Measurements from ENCODE around the gene DPP7.
A peak's percentile ranks its signal among the peaks of the same experiment; 100 is the strongest.

DPP7 gene

DNA sequence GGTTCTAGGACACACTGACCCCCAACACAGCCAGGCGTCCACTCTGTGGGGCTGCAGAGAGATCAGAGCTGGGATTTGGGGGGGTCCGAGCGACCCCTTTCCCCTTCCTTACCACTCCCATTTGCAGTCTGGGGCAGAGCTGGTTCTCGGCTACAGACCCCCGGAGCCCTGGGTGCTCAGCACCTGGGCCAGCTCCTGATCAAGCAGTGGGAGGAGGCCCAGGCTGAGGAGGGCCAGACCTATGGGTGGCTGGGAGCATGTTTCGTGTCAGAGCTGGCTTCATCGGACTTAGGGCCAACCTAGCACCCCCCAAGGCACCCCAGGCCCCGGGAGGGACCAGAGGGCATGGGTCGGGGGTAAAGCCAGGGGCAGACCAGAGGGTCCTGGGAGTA, 32.0 kb upstream of the DPP7 start:
- DNase-seq (ENCODE audit: insufficient read length) (no peak), FAIRE-seq (no peak)
- TF ChIP-seq POLR2AphosphoS5 (IDR thresholded peaks at IDR 0.05; ENCODE audit: low read depth, low read length), result no peak
- no peak for TF ChIP-seq TAF1 (IDR thresholded peaks at IDR 0.05; ENCODE audit: borderline replicate concordance, low read depth, low read length)
- TF ChIP-seq POLR2A (IDR thresholded peaks at IDR 0.05; ENCODE audit: low read depth, low read length), result no peak

DNA sequence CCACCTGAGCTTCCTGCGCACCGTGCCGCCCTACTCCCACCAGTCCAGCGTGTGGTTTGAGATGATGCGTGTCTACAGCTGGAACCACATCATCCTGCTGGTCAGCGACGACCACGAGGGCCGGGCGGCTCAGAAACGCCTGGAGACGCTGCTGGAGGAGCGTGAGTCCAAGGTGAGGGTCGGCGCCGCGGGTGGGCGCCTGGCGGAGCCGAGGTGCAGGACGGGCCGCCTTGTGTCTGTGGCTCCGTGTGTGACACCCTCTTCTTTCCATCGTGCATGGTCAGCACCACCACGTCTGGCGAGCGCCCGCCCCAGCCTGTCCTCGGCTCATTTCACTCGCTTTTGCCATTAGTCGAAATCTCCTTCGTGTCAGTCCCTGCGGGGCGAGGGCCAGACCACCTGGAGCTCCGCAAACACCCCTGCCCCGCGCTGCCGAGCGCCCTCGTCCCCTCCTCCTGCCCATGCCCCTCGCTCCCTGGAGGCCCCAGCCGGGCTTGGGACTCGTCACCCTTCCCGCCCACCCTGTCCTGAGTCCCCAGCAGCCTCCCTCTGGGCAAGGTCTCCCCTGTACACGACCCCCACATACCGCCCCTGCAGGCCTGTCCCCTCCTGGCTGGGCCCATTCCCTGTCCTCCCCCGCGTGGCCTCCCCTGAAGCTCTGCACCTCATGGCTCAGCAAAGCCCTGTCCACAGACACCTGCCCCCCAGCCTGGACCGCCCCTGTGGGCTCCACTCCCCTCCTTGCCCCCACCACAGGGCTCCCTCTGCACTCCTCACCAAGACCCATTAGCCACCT, 31.4 kb upstream of the DPP7 start:
- TF ChIP-seq POLR2A (IDR thresholded peaks at IDR 0.05; ENCODE audit: low read depth, low read length), result no peak
- no peak for DNase-seq (ENCODE audit: insufficient read length)
- no peak for FAIRE-seq

DNA sequence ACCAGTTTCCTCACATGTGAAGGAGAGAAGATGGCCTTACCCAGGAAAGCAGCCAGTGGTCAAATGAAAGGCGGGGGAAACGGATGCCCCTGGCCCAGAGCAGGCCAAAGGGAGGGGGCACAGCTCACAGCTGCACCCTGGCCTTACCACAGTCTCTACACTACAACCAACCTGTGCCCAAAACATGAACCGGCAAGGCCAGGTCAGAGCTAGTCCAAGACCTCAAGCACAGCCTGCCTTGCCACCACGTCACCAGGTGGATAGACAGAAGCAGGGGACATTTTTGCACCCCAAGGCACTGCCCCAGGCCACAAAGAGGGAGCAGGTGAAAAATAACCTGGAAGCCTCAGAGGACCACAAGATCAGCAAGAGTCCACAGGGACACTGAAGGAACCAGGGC, 28.9 kb upstream of the DPP7 start:
- no peak for FAIRE-seq
- no peak for TF ChIP-seq TAF1 (IDR thresholded peaks at IDR 0.05; ENCODE audit: borderline replicate concordance, low read depth, low read length)
- TF ChIP-seq POLR2A (IDR thresholded peaks at IDR 0.05; ENCODE audit: low read depth, low read length), result no peak
- no peak for DNase-seq (ENCODE audit: insufficient read length)

DNA sequence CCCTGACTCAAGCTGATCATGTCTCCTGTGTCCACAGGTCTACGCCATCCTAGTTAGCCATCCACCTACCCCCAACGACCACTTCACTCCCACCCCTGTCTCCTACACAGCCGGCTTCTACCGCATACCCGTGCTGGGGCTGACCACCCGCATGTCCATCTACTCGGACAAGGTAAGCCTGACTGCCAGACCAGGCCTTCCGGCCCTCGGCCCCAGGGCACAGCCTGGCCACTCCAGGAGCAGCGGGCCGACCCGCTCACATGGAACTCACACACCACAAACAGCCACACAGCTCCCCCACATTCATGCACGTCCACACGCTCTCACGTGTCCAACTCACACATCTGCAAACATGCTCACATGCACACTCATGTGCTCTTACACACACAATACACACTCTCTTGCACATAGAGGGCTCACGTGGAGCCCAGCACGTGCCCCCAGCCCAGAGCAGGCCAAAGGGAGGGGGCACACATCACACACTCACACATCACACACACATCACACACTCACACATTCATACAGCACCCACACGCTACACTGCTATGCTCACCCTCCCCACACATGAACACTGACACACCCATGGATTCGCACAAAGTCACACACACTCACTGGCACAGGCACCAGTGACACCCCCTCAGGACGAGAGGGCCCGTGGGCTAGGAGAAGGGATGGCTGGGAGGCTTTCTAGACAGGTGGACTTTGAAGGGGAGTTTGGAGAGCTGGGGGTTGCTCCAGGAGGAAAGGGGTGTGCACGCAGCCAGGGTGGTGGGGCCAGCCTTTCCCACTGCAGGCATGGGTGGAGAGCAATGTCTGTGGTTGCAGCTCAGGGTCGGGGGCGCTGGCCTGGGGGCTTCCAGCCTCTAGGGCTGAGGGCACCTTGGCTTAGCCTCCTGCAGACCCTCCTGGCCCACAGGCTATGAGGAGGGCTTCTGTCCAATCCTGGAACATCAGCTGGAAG, 27.7 kb upstream of the DPP7 start:
- no peak for TF ChIP-seq POLR2A (IDR thresholded peaks at IDR 0.05; ENCODE audit: low read depth, low read length)
- TF ChIP-seq POLR2AphosphoS5 (IDR thresholded peaks at IDR 0.05; ENCODE audit: low read depth, low read length), result no peak
- TF ChIP-seq TAF1 (IDR thresholded peaks at IDR 0.05; ENCODE audit: borderline replicate concordance, low read depth, low read length), result no peak
- DNase-seq (ENCODE audit: insufficient read length) (no peak), FAIRE-seq (no peak)

DNA sequence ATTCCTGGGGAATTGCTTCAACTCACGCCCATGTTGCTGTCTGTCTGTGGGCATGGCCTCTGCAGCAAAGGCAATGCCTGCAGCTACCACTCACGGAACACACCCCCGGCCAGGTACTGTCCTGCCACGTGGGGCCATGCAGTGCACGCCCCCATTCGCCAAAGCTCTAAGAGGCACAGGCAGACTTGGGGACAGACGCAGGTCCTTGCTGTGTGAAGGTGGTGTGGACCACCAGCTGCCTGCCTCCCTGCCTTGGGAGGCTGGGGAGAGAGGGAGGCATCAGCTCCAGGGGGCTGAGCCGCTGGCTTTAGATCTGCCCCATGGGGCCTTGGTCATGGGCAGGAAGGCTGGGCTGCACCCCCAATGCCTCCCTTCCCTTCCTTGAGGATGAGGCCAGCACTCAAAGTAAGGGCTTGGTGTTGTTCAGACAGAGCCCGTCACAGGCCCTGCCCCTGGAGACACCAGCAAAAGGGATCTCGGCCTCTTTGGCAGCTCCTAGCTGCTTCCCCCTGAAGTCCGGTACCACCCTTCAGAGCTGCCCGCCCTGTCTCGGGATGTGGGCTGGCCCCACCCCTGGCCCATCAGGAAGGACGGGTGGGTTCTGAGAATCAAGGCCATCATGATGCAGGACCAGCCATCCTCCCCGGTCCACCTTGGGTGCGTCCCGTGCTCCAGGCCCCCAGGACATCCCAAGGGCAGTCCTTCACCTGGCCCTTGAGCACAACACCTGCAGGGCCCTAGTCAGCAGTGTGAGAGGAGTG, 26.7 kb upstream of the DPP7 start:
- FAIRE-seq (no peak), DNase-seq (ENCODE audit: insufficient read length) (no peak)
- TF ChIP-seq POLR2AphosphoS5 (IDR thresholded peaks at IDR 0.05; ENCODE audit: low read depth, low read length) (no peak), TAF1 (IDR thresholded peaks at IDR 0.05; ENCODE audit: borderline replicate concordance, low read depth, low read length) (no peak), POLR2A (IDR thresholded peaks at IDR 0.05; ENCODE audit: low read depth, low read length) (no peak)

DNA sequence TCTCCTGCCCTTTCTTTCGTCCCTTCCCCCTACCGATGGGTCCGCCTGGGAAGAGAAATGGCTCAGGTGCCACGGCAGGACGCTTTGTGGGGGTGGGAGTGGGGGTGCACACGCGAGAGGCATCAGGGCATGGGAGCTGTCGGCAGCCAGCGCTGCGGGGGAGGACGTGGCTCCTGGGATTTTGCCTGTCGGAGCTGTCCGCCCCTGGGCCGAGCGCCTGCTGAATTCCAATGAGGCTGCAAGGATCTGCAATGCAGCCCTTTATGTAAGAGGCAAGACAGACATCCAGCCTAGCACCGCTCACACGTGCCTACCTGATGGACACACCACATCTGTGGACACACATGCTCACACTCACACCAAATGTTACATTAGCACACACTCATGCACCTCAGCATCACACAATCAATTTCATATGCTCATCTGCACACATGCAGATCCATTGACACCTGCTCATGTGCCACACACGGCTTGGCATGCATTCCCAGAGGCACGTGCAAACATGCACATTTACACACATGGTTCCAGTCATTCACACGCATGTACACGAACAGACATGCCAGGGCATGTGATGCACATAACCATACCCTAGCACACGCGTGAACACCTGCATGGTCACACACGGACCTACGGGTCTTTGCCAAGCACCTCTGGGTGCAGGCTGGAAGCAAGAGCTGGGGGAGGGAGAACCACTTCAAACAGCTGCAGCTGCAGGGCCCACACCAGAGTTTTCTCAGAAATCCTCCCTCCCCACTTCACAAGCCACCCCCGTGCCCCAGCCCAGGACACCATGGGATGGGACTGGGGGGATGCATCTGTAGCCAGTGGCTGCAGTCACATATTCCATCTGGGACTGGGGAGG, 25.8 kb upstream of the DPP7 start:
- no peak for TF ChIP-seq POLR2A (IDR thresholded peaks at IDR 0.05; ENCODE audit: low read depth, low read length)
- no peak for TF ChIP-seq POLR2AphosphoS5 (IDR thresholded peaks at IDR 0.05; ENCODE audit: low read depth, low read length)
- no peak for TF ChIP-seq TAF1 (IDR thresholded peaks at IDR 0.05; ENCODE audit: borderline replicate concordance, low read depth, low read length)
- no peak for FAIRE-seq
- no peak for DNase-seq (ENCODE audit: insufficient read length)

- no peak for TF ChIP-seq TAF1 (IDR thresholded peaks at IDR 0.05; ENCODE audit: borderline replicate concordance, low read depth, low read length)
- no peak for TF ChIP-seq POLR2AphosphoS5 (IDR thresholded peaks at IDR 0.05; ENCODE audit: low read depth, low read length)
- peak; percentile 23 for DNase-seq (ENCODE audit: insufficient read length)
- FAIRE-seq, result no peak
Measured at GRCh38 chr9:137139468-137140150, 25.1 kb upstream of the DPP7 start.

- TF ChIP-seq POLR2AphosphoS5 (IDR thresholded peaks at IDR 0.05; ENCODE audit: low read depth, low read length) (no peak), TAF1 (IDR thresholded peaks at IDR 0.05; ENCODE audit: borderline replicate concordance, low read depth, low read length) (no peak), POLR2A (IDR thresholded peaks at IDR 0.05; ENCODE audit: low read depth, low read length) (no peak)
- FAIRE-seq, result no peak
- peak; percentile 49 for DNase-seq (ENCODE audit: insufficient read length)
Measured at GRCh38 chr9:137138722-137139467, 24.4 kb upstream of the DPP7 start, which contains the start of gene GRIN1. GRIN1 (plus strand) TSS chr9:137139154; CDS start chr9:137139487, 333 bp downstream.

GRCh38 chr9:137138058-137138721, 23.7 kb upstream of the DPP7 start:
- TF ChIP-seq POLR2AphosphoS5 (IDR thresholded peaks at IDR 0.05; ENCODE audit: low read depth, low read length) (no peak), POLR2A (IDR thresholded peaks at IDR 0.05; ENCODE audit: low read depth, low read length) (no peak), TAF1 (IDR thresholded peaks at IDR 0.05; ENCODE audit: borderline replicate concordance, low read depth, low read length) (no peak)
- peak; percentile 40 for DNase-seq (ENCODE audit: insufficient read length)
- no peak for FAIRE-seq

All from GM12892 (cell line).